Stimulated activated CD4-positive, alpha-beta T cell treated with anti-CD3 and anti-CD28 coated beads, Interleukin-1b, Interleukin-23, amount 100 ng/mL, for 48 hours (primary cell): ENCODE data around the gene DIS3L2.

Source experiments
- DNase-seq: peaks from one replicate; pipeline ENCODE4 v3.0.0-alpha.2; 2020

DIS3L2 gene

GRCh38 chr2:232281858-232282507 lies 320.5 kb downstream of the DIS3L2 start:
- no peak for DNase-seq

GRCh38 chr2:232282508-232283055 lies 321.1 kb downstream of the DIS3L2 start:
- no peak for DNase-seq

GRCh38 chr2:232286001-232286868 lies 324.7 kb downstream of the DIS3L2 start:
- no peak for DNase-seq

GRCh38 chr2:232287316-232287715 lies 325.8 kb downstream of the DIS3L2 start:
- DNase-seq, result no peak

GRCh38 chr2:232288489-232289030 lies 327.0 kb downstream of the DIS3L2 start:
- no peak for DNase-seq

- no peak for DNase-seq
Observed at GRCh38 chr2:232290668-232291067, 329.2 kb downstream of the DIS3L2 start.

- DNase-seq, result no peak
Observed at GRCh38 chr2:232291343-232291742, 329.8 kb downstream of the DIS3L2 start.

GRCh38 chr2:232292395-232293154 lies 331.1 kb downstream of the DIS3L2 start:
- peak; percentile 52 for DNase-seq

GRCh38 chr2:232293191-232293590 lies 331.7 kb downstream of the DIS3L2 start:
- no peak for DNase-seq

- no peak for DNase-seq
Observed at GRCh38 chr2:232295971-232296370, 334.5 kb downstream of the DIS3L2 start.

GRCh38 chr2:232296776-232297525 lies 335.4 kb downstream of the DIS3L2 start:
- no peak for DNase-seq

- no peak for DNase-seq
Observed at GRCh38 chr2:232299084-232299483, 337.6 kb downstream of the DIS3L2 start.

- DNase-seq, result no peak
Observed at GRCh38 chr2:232299927-232300674, 338.6 kb downstream of the DIS3L2 start.

- DNase-seq, result no peak
Observed at GRCh38 chr2:232300894-232301387, 339.4 kb downstream of the DIS3L2 start.

- DNase-seq, result no peak
Observed at GRCh38 chr2:232304236-232304635, 342.7 kb downstream of the DIS3L2 start.

GRCh38 chr2:232306741-232307305 lies 345.3 kb downstream of the DIS3L2 start:
- DNase-seq, result no peak

GRCh38 chr2:232307854-232308253 lies 346.3 kb downstream of the DIS3L2 start:
- no peak for DNase-seq

GRCh38 chr2:232308986-232309385 lies 347.5 kb downstream of the DIS3L2 start:
- DNase-seq, result no peak

- DNase-seq, result peak; percentile 27
Observed at GRCh38 chr2:232309592-232309991, 348.1 kb downstream of the DIS3L2 start.

GRCh38 chr2:232310121-232310520 lies 348.6 kb downstream of the DIS3L2 start:
- DNase-seq, result peak; percentile 56

GRCh38 chr2:232310696-232311095 lies 349.2 kb downstream of the DIS3L2 start:
- no peak for DNase-seq
